Measurements from ENCODE around the gene TASL.

- TF ChIP-seq CTCF (IDR thresholded peaks at IDR 0.05) (no peak), ZFX (IDR thresholded peaks at IDR 0.05; ENCODE audit: borderline replicate concordance) (no peak)
Observed at GRCh38 chrX:30577362-30577991, at the start of gene TASL.

All from 22Rv1 (cell line).